Measurements from ENCODE around the gene PRKG1.

- TF ChIP-seq, protein P1, sequence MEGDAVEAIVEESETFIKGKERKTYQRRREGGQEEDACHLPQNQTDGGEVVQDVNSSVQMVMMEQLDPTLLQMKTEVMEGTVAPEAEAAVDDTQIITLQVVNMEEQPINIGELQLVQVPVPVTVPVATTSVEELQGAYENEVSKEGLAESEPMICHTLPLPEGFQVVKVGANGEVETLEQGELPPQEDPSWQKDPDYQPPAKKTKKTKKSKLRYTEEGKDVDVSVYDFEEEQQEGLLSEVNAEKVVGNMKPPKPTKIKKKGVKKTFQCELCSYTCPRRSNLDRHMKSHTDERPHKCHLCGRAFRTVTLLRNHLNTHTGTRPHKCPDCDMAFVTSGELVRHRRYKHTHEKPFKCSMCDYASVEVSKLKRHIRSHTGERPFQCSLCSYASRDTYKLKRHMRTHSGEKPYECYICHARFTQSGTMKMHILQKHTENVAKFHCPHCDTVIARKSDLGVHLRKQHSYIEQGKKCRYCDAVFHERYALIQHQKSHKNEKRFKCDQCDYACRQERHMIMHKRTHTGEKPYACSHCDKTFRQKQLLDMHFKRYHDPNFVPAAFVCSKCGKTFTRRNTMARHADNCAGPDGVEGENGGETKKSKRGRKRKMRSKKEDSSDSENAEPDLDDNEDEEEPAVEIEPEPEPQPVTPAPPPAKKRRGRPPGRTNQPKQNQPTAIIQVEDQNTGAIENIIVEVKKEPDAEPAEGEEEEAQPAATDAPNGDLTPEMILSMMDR (IDR thresholded peaks at IDR 0.05) = no peak
- TF ChIP-seq POLR2A (IDR thresholded peaks at IDR 0.05) = no peak
Measured at GRCh38 chr10:52250510-52250909, 1176.2 kb downstream of the PRKG1 start.
